KMS-11 (cell line): ENCODE measurements around the gene NCF4.
A peak's percentile ranks its signal among the peaks of the same experiment; 100 is the strongest.

Experiments
- H2AFZ ChIP-seq: fragments of 200-600 bp; sonication (generic); 2 replicates; pipeline ENCODE4 v1.6.1; 2016; ENCODE audit warnings: antibody characterized with exemption, mixed run types, low read depth
- H3K27ac ChIP-seq: fragments of 200-600 bp; sonication (generic); 2 replicates; pipeline ENCODE4 v1.6.1; 2016; ENCODE audit warnings: mild to moderate bottlenecking, mixed run types
- H3K27me3 ChIP-seq: fragments of 200-600 bp; sonication (generic); 2 replicates; pipeline ENCODE4 v1.6.1; 2017; ENCODE audit warnings: mild to moderate bottlenecking, low read depth, mixed run types, moderate library complexity; ENCODE audit not compliant: insufficient read depth
- H3K36me3 ChIP-seq: fragments of 200-600 bp; sonication (generic); 2 replicates; pipeline ENCODE4 v1.6.1; 2017; ENCODE audit warnings: mild to moderate bottlenecking, mixed run types; ENCODE audit not compliant: insufficient read depth
- H3K4me1 ChIP-seq: fragments of 200-600 bp; sonication (generic); 2 replicates; pipeline ENCODE4 v1.6.1; 2016; ENCODE audit warnings: mild to moderate bottlenecking, low read depth, mixed run types; ENCODE audit not compliant: poor library complexity, severe bottlenecking
- H3K4me2 ChIP-seq: fragments of 200-600 bp; sonication (generic); 2 replicates; pipeline ENCODE4 v1.7.0; 2016; ENCODE audit warnings: mild to moderate bottlenecking, mixed run types
- H3K4me3 ChIP-seq: fragments of 200-600 bp; sonication (generic); IDR thresholded peaks from 2 replicates; pipeline ENCODE4 v1.6.1; 2017; ENCODE audit warnings: low read depth, low read length, mixed read lengths; ENCODE audit not compliant: insufficient read depth
- H3K79me2 ChIP-seq: fragments of 200-600 bp; sonication (generic); 2 replicates; pipeline ENCODE4 v1.6.1; 2016; ENCODE audit warnings: low read depth, mixed run types; ENCODE audit not compliant: insufficient read depth
- H3K9ac ChIP-seq: fragments of 200-600 bp; sonication (generic); 2 replicates; pipeline ENCODE4 v1.6.1; 2016; ENCODE audit warnings: mild to moderate bottlenecking, mixed run types
- H4K20me1 ChIP-seq: fragments of 200-600 bp; sonication (generic); 2 replicates; pipeline ENCODE4 v1.6.1; 2016; ENCODE audit warnings: mild to moderate bottlenecking, mixed run types; ENCODE audit not compliant: insufficient read depth
- TF ChIP-seq, protein P1 (sequence below): fragments of 200-600 bp; sonication (generic); conservative IDR thresholded peaks from 2 replicates; pipeline ENCODE4 v1.6.1; 2017; ENCODE audit warnings: low read depth, mild to moderate bottlenecking, antibody characterized with exemption, low read length, moderate library complexity, mixed read lengths

NCF4 gene

DNA sequence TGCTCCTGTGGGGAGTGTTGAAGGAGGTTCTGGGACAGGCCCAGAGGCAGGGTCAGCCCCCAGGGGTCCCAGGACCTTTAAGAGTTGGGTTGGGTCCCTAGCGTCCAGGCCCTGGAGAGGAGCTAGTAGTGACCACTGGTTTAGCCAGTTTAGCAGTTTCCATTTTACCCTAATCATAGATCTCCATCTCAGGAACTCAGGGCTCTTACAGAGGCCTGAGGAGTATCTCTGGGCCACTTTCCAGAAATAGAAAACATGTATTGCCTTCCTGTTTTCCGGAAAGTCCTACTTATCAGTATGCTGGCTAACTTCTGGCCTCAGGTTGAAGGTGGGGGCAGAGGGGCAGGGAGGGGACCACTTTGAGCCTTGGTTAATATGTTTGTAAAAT lies 13.5 kb downstream of the NCF4 start:
- H3K27ac ChIP-seq, result peak overlapping the region; percentile 22; the same call in 1 of the 2 replicates
- no peaks in the 10 kb centered on the region for H3K36me3 ChIP-seq
- H3K4me1 ChIP-seq, result peaks cover 10% of the 10 kb centered on the region
- no peak overlapping the region for H3K9ac ChIP-seq
- H4K20me1 ChIP-seq, result no peaks in the 10 kb centered on the region
- no peaks in the 10 kb centered on the region for H3K79me2 ChIP-seq
- TF ChIP-seq, protein P1, sequence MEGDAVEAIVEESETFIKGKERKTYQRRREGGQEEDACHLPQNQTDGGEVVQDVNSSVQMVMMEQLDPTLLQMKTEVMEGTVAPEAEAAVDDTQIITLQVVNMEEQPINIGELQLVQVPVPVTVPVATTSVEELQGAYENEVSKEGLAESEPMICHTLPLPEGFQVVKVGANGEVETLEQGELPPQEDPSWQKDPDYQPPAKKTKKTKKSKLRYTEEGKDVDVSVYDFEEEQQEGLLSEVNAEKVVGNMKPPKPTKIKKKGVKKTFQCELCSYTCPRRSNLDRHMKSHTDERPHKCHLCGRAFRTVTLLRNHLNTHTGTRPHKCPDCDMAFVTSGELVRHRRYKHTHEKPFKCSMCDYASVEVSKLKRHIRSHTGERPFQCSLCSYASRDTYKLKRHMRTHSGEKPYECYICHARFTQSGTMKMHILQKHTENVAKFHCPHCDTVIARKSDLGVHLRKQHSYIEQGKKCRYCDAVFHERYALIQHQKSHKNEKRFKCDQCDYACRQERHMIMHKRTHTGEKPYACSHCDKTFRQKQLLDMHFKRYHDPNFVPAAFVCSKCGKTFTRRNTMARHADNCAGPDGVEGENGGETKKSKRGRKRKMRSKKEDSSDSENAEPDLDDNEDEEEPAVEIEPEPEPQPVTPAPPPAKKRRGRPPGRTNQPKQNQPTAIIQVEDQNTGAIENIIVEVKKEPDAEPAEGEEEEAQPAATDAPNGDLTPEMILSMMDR, result no peak
- H3K4me3 ChIP-seq, result no peak overlapping the region
- 0 out of 2 replicates have a peak overlapping the region, but pooled peaks have one; percentile 28 for H3K4me2 ChIP-seq
- H3K27me3 ChIP-seq, result peaks cover 10% of the 10 kb centered on the region; the same call in 1 of the 2 replicates
- peak overlapping the region; percentile 52 for H2AFZ ChIP-seq

DNA sequence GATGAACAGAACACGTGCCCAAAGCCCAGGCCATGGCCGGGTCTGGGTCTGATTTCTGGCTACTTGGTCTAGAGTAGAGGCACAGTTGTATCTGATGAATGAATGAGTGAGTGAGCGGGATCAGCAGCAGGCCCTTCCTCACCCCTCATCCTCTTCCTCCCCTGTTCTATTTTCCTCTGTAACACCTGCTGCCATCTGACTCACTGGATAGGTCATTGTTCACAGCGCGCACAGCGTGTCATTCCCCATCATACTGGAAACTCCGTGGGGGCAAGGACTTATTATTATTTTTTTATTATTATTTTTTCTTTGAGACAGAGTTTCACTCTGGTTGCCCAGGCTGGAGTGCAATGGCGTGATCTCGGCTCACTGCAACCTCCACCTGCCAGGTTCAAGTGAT lies 13.9 kb downstream of the NCF4 start:
- Histone ChIP-seq H4K20me1 (no peaks in the 10 kb centered on the region), H3K79me2 (no peaks in the 10 kb centered on the region), H3K4me2 (no peak overlapping the region), H3K4me3 (no peak overlapping the region), H2AFZ (no peak overlapping the region), H3K4me1 (peaks cover 10% of the 10 kb centered on the region), H3K36me3 (no peaks in the 10 kb centered on the region), H3K9ac (no peak overlapping the region), H3K27me3 (peaks cover 7% of the 10 kb centered on the region; the same call in 1 of the 2 replicates), H3K27ac (no peak overlapping the region)
- TF ChIP-seq, protein P1, result no peak

DNA sequence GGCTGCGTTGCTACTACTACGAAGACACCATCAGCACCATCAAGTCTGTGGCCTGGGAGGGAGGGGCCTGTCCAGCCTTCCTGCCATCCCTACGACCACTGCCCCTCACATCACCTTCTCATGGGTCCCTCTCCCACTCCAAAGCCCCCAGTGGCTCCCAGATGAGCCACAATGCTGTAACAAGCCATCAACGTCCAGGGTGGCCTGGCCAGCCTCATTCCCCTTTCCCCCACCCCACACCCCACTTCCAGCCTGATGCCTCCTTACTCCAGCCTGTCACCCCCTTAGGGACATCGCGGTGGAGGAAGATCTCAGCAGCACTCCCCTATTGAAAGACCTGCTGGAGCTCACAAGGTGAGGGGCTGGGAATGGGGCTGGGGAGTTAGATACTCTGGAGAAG lies 14.9 kb downstream of the NCF4 start:
- Histone ChIP-seq H3K9ac (no peak overlapping the region), H3K27ac (no peak overlapping the region), H3K4me1 (peaks cover 10% of the 10 kb centered on the region), H2AFZ (no peak overlapping the region), H3K4me3 (no peak overlapping the region), H3K36me3 (no peaks in the 10 kb centered on the region), H3K4me2 (no peak overlapping the region), H3K79me2 (no peaks in the 10 kb centered on the region), H3K27me3 (0 out of 2 replicates have a peak, but pooled peaks cover 7% of the 10 kb centered on the region), H4K20me1 (no peaks in the 10 kb centered on the region)
- TF ChIP-seq, protein P1, result no peak

DNA sequence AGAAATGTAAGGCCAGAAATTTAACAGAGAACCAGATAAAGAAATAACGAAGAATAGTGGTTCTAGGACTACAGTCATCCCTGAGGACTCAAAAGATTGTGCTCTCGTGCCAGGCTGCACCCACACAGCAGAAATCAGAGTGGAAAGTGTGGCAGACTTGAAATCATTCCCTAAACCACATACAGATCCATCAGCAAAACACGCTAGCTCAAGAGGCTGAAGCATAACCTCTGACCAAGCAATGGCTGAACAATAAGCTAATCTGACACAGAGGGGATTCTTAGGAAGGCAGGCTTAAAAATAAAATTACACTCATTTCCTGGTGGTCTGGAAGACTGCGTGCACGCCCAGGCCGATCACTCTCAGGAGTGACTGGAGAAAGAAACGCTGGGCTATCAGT lies 19.0 kb downstream of the NCF4 start:
- Histone ChIP-seq H3K4me1 (no peaks in the 10 kb centered on the region), H3K36me3 (no peaks in the 10 kb centered on the region), H4K20me1 (no peaks in the 10 kb centered on the region), H3K27ac (no peak overlapping the region), H3K27me3 (0 out of 2 replicates have a peak, but pooled peaks cover 7% of the 10 kb centered on the region), H3K4me3 (no peak overlapping the region), H2AFZ (no peak overlapping the region), H3K9ac (no peak overlapping the region), H3K79me2 (no peaks in the 10 kb centered on the region), H3K4me2 (no peak overlapping the region)
- TF ChIP-seq, protein P1, result no peak
